COLO829 (cell line): ENCODE results near the gene SORCS1.
"Not testable (repeated sequence)": the region's sequence is repeated elsewhere in the genome, so short reads cannot be mapped to it uniquely, and the experiment has no call there.

Source experiments
- DNase-seq: peaks from one replicate; pipeline ENCODE4 v3.0.0; 2012; ENCODE audit warnings: low spot score

Gene SORCS1

DNA sequence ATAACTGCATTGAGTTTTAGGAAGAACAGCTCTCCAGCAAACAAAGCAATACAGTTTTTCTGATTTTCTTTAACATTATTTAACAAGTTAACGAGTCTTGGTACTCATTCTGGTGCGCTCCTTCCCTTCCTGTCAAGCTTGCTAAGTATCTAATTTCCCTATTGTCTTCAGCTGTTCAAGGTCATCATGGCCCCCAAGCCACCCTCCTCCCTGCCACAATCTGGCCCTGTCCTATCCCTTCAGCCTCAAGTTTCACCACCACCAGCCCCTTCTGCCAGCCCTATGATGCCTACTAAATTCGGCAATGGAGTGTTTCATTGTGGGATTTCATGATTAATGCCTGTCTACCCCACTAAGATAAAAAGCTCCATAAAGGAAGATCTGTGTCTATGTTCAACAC, 121.0 kb downstream of the SORCS1 start:
- DNase-seq, result no peak

DNA sequence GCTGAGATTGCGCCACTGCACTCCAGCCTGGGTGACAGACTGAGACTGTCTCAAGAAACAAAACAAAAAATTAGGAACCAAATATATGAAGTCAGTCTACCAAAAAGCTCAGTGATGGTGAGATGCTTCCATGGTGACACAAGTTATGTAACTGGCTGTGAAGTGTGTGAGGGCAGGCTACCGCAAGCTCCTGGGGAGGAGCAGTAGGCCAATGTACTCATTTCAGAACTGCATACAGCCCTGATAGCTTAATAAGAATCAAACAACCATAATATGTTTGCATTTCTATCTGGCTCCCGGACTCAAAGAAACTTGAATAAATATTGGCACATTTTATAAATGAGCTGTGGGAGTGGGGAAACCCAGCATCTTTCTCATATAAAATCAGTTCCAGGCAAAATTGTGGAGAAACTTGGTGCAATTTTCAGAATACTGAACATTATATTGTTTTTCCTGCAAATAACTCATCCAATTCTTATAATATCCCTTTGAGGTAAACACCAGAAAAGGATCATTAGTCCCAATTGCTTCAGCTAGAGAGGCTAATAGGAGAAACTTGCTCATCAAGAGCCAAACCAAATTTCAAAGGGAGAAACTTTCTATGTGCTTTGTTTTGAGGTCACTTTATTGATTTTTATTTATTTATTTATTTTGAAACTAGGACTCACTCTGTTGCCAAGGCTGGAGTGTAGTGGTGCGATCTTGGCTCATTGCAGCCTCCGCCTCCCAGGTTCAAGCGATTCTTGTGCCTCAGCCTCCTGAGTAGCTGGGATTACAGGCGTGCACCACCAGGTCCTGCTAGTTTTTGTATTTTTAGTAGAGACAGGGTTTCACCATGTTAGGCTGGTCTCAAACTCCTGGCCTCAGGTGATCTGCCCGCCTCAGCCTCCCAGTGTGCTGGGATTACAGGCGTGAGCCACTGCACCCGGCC, 127.0 kb downstream of the SORCS1 start:
- no peak for DNase-seq

DNA sequence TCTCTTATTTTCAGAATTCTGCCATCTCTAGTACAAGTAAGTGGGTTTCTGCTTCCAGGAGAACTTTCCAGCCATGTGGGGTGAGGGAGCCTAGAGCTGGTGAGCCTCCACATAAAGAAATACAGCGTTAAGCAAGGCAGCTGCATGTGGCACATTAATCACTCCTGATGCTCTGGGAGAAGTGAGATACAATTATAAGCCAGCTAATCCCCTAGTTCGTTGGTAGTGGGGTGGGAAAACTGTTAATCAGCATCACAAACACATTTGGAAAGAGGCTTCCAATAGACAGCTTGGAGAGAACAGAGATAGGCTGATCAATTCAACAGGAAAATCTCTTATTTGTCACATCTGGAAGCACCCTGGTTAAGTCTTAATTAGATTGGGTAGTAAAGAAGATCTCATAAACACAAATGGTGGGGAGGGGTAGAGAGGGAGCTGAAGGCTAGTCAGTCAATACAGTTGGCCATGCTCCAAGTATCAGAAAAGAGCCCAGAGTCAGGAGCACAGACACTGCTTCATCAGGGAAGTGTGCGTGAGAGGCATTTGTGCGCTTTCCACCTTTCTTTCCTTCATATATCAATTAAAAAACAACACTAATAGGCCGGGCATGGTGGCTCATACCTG, 130.6 kb downstream of the SORCS1 start:
- DNase-seq, result no peak

DNA sequence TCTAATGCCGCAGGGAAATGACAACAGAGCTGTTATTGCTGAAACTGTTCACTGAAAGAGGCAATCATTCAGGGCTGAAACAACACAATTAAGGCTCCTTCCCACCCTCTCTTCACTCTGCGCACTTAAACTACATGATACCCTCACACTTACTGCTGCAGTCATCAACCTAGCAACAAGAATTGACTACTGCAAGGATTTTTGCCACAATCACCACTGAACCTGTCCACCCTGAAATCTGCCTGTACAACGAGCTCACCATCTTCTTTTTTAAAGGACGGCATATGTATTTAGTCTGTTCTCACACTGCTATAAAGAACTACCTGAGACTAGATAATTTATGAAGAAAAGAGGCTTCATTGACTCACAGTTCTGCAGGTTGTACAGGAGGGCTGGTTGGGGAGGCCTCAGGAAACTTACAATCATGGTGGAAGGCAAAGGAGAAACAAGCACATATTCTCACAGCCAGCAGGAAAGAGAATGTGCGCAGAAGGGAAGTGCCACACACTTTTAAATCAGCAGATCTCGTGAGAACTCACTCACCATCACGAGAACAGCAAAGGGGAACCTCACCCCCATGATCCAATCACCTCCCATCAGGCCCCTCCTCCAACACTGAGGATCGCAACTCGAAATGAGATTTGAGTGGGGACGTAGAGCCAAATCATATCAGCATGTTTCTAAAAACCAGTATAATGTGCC, 131.7 kb downstream of the SORCS1 start:
- no peak for DNase-seq

DNA sequence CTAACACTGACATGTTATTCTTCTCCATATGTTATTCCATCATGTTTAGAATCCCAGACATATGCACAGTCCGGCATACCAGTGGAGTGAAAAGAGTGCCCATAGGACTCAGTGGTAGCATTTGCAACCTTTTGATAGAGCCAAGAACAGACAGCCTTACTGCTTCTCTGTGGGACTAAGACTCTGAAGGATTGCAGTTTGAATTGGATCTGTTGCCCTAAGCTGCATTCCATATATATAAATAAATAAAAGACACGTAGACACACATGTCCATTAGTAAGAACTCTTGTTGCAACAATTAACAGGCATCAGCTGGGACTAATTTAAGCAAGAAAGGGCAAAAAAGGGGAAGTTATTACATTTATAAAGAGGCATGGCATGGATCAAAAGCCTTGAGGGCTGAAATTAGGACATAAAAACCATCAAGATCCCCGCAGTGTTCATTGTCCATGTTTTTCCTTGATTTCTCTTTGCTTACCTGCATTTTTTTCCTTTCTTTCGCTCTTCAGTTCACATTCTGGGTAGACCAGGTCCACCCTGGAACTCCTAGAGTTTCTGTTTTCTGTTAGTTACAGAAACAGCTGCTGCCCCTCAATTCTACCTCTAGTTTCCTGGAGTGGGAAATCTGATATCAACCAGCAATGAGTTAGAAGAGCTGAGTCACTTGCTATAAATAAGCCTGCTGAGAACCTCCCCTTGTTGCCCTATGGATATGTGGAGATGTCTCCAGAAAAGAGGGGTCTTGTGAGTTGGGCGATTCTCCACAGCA, 132.4 kb downstream of the SORCS1 start:
- DNase-seq, result peak; percentile 74

DNA sequence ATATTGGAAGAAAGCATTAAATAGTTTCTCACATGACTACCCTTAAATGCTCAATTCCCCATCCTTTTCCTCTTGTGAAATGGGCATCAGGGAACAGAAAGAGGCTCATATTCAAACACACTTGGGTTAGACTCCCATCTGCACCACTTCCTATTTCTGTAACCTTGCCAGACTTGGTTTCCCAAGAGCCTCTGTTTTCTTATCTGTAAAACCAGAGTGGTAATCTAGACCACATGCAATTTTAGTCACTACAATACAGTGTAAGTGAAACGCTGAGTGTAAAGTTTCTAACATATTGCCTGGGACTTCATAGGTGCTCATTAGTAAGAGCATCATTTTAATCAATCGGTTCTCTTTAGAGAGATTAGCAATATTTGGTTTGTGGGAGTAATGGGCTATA, 136.3 kb downstream of the SORCS1 start:
- DNase-seq, result no peak

DNA sequence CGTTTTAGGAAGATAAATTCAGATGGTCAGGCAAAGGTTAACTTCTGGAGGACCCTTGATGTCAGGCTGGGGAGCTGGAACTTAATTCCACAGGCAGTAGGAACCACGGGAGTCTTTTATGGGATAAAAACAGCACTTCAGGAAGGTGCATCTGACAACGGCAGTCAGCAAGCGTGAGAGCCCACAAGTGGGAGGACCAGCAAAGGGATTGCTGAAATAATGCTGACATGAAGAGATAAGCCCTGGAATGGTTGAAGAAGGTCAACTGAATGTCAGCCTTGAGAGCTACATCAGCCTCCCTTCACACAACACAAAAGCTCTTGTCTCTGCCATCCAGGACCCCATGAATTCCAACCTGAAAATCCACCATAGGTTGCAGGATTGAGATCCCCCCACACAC, 138.8 kb downstream of the SORCS1 start:
- DNase-seq, result no peak

DNA sequence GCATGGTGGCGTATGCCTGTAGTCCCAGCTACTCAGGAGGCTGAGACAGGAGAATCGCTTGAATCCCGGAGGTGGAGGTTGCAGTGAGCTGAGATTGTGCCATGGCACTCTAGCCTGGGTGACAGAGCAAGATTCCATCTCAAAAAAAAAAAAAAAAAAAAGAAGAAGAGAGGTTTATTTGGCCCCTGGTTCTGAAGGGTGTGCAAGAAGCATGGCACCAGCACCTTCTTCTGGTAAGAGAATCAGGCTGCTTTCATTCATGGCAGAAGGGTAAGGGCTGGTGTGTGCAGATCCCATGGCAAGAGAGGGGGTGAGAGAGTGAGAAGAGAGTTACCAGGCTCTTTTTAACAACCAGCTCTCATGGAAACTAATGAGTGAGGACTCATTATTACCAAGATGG, 140.5 kb downstream of the SORCS1 start:
- DNase-seq, result not testable (repeated sequence)

DNA sequence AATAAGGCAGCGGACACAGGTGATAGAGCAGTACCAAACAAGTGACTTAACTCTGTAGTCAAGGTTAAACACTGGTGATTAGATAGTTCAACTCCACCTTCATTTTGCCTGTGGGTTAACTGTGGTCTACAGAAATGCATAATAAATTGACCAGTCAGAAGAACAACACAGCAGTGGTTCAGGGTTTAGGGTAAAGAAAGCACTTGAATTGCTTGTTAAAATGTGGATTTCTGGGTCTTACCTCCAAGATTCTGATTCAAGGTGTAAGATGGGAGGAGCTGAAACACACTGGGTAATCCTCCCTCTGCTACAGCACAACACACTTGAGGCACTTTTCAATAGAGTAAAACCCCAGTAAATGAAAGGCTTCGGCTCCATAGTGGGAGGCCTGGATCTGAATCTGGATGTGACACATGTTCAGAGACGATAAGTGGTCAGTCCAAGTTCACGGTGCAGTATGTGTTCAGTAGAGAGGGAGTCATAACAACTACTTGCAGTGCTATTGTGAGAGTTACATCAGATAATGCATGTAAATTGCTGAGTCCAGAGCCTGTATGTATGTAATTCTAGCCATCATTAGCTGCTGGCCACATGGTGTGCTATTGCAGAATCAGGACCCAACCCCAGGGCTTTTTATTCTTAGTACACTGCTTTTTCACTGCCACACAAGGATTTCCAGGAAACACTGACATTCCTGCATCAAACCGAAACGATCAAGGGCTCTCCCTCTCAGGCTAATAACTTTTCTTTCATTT, 141.7 kb downstream of the SORCS1 start:
- no peak for DNase-seq

DNA sequence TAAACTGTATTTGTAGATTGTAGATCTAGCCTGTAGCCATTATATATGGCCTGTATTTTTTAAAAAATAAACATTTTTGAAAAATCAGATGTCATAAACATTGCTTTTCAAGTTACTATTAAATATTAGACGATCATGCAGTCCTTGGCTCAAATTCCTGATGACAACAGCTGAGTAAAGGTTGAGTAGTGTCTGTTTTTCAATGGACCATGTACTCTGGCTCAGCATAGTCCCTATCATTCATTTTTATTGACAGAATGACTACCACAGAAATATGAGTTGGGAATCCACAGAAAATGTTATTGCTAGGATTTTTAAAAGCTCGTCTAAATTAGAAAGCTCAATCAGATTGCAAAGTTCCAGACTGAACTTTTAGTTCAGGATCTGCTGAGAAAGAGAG, 145.4 kb downstream of the SORCS1 start:
- no peak for DNase-seq

DNA sequence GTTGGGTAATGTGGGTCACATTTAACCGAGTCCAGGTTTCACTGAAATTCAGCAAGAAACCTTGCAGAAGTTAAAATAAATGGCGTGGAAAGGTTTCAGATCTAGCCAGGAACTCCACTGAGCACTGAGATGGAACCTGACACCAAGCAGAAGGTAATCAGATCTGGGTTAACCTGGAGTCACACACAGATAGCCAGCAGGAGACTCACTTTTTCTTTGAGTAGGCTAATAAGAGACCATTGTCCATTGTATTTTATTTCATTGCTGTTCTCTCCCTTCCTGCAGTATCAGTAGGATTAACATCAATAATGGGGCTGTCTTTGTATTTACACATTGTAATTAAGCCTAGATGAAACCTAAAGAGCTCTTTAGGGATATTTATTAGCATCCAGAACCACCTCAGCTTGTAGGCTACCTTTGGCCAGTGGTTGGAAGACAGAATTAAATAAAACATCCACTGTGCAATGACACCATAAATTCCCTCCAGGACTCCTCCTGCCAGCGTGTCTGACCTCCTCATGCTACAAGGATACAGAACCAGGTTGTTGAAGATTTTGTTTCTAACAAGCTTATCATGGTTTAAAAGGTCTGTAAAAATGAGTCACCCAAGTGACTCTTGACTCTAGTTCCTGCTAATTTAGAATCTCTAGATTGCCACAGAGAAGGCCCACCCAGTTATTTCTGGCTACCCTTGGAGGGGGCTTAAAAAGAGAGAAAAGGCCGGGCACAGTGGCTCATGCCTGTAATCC, 151.1 kb downstream of the SORCS1 start:
- peak; percentile 8 for DNase-seq

DNA sequence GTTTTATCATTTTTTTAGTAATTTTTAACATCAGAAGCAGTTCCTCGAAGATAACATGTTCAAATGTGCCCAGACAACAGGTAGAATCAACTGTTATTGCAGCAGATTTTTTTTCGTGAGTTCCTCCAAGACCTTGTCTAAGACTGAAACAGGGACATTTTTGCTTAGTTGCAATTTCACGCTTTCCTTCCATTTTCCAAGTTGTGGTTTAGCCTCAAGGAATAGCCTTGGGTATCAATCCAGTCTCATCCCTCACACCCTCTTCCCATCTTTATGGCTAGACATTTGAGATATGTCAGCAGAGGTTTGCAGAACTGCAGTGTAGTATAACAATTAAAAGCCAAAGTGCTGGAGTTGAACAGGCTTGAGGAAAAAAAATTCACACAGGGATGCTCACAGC, 152.5 kb downstream of the SORCS1 start:
- DNase-seq, result no peak

DNA sequence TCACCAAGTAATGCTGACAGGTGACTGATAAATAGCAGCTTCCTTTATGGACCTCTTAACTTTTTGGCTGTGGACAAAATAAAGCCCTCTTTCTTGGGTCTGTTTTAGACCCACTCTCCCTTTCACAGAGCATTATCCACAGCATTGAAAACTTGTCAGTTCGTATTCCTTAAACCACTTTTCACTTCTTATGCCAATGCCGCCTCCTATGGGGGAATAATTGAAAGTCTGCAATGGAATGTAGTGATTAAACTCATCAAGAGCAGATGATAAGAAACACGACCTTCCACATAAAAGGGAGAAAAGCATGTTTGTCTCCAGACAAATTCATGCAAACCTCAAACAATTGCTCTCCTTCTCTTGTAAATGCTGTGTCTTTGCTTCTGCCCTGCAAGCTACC, 153.4 kb downstream of the SORCS1 start:
- DNase-seq, result no peak

DNA sequence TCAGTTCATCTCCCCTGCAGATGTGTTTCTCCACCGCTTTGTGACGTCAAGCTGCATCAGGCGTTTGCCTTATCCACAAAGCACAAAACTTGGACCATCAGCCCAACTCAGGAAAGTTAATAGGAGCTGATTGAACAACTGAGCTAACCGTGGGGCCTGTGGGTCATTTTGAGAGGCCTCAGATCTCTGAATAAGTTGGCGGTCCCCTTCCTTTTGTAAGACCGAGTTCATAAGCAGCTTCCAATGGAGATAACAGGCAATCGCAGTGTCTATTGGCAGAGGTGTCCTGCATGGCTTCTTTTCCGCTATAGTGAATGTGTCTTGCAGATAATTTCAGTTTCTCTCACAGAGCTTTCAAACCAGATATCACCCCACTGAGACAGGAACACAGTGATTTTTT, 154.0 kb downstream of the SORCS1 start:
- DNase-seq, result no peak

DNA sequence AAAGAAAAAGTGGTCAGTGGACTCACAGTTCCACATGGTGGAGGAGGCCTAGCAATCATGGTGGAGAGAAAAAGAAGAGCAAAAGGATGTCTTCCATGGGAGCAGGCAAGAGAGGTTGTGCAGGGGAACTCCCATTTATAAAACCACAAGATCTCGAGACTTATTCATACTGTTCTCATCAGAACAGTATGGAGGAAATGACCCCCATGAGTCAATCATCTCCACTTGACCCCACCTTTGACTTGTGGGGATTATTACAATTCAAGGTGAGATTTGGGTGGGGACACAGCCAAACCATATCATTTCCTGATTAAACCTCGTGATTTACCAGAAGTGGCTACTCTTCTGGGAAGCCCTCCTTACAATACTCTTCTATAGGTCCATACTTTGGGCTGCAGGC, 160.1 kb downstream of the SORCS1 start:
- DNase-seq, result no peak

DNA sequence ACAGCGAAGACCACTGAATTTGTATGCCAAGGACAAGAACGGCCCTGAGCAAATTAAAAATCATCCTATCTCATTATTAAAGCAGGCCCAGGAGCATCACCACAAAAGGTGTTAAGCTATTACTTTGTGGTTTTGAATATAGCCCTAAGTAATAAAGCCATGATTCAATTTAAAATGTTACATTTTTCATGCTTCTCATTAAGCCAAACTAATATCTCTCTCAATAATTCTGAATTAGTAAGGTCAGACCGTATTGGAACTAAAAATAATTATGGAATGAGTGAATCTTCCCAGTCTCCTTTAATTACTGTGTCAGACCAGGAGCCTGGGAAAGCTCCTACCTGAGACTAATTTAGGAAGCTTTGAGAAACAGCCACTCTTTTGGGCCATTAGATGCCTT, 162.4 kb downstream of the SORCS1 start:
- no peak for DNase-seq

DNA sequence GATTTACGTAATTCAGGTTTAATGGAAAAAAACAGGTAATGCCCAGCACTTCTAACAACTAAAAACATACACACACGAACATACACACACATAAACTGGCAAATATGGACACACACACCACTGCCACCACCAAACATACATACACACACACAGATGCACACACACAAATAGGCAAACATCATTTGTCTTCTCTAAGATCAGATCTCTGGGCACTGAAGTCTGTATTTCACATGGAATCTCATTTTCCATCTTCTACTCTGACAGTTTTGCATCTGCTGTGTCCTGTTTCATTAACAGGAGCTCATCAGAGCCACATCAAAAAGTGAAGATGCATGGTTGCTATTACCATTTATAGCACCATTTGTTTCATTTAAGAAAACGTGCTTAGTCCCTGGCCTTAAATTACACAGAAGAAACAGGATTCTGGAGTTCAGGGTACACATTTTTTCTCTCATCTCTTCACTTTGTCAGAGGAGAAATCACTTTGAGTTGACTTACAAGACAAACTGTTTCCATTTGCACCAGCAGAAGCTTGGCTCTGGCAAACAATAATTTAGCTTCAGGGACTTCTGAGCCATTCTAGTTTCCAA, 165.3 kb downstream of the SORCS1 start:
- DNase-seq, result no peak

DNA sequence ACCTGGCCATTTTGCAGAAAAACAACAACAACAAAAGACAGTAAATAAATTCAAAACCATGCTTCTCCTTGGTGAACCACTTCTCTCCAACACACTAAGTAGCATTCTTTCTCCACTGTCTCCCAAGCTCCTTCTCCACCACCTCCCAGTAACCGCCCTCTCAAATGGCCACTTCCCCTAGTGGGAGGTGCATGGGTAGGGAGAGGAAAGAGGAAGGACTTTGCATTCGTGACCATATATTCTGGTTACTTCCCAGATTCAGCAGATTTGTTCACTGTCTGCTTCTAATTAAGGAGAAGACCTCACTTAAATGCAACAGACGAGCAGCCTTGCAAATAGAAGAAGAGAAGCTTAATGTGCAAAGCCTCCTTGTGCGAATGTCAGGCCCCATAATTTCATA, 166.8 kb downstream of the SORCS1 start:
- no peak for DNase-seq

DNA sequence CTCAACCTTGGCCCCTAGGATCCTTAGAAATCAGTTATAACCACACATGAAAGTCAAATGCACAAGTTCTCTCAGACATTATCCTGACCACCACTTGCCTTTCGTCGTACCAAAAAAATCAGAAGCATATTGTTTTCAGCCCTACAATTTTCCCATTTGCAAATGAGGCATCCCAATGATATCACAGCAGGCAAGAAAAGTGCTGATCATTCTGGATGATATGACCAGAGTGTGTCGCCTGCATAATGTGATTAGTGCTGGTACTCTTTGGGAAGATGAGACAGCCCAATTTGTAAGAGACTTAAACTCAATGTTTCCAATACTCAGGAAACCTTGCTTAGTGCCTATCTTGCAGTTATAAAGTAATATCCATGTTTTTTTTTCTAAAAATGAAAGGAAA, 168.0 kb downstream of the SORCS1 start:
- DNase-seq, result no peak

DNA sequence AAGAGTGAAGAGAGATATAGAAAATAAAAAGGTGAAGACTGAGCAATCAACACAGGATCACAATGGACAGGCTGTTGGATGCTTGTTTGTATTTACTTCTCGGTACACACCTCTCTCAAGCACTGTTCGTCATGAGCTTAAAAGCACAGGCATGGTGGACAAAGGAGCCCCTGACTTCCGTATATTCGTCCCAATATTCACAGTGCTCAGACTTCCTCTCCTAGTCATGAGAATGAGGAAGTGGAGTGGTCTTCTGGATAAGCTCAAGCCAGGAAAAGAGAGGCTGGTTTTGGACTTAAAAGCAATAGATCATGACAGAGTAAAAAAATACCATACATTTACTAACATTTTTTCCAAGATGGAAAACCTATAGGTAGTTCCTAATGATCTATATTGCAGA, 172.5 kb downstream of the SORCS1 start:
- DNase-seq, result no peak
